ENCODE results near the gene TPD52L1.

DNA sequence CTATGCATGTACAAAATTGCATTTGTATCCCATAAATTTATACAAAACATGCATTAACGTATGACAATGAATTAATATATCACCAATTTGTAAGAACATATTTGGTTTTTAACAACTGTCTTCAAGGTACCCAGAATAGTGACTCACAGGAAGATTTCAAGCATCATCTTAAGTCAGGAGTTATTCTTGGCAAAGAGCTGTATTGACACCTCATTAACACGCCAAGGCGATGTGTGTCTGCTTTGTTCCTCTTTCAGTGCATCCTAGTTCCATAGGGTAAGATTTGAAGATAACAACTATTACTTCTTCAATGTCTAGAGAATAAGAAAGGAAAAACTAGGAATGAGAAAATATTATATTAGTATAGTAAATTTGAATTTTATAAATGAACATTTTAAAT, 35.8 kb upstream of the TPD52L1 start:
- TF ChIP-seq, protein P1, sequence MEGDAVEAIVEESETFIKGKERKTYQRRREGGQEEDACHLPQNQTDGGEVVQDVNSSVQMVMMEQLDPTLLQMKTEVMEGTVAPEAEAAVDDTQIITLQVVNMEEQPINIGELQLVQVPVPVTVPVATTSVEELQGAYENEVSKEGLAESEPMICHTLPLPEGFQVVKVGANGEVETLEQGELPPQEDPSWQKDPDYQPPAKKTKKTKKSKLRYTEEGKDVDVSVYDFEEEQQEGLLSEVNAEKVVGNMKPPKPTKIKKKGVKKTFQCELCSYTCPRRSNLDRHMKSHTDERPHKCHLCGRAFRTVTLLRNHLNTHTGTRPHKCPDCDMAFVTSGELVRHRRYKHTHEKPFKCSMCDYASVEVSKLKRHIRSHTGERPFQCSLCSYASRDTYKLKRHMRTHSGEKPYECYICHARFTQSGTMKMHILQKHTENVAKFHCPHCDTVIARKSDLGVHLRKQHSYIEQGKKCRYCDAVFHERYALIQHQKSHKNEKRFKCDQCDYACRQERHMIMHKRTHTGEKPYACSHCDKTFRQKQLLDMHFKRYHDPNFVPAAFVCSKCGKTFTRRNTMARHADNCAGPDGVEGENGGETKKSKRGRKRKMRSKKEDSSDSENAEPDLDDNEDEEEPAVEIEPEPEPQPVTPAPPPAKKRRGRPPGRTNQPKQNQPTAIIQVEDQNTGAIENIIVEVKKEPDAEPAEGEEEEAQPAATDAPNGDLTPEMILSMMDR (IDR thresholded peaks at IDR 0.05), result no peak
- TF ChIP-seq POLR2A (IDR thresholded peaks at IDR 0.05), result no peak

All from right lobe of liver (tissue), 4 donors.